HG03571 (cell line): ENCODE results near the gene OS9.
"Not testable (repeated sequence)": the region's sequence is repeated elsewhere in the genome, so short reads cannot be mapped to it uniquely, and the experiment has no call there.

ENCODE experiments used
- ATAC-seq: cut with Tn5 transposase; IDR thresholded peaks from one replicate; pipeline ENCODE4 v1.9.1; 2021; ENCODE audit not compliant: unreplicated experiment

OS9 gene, protein sequence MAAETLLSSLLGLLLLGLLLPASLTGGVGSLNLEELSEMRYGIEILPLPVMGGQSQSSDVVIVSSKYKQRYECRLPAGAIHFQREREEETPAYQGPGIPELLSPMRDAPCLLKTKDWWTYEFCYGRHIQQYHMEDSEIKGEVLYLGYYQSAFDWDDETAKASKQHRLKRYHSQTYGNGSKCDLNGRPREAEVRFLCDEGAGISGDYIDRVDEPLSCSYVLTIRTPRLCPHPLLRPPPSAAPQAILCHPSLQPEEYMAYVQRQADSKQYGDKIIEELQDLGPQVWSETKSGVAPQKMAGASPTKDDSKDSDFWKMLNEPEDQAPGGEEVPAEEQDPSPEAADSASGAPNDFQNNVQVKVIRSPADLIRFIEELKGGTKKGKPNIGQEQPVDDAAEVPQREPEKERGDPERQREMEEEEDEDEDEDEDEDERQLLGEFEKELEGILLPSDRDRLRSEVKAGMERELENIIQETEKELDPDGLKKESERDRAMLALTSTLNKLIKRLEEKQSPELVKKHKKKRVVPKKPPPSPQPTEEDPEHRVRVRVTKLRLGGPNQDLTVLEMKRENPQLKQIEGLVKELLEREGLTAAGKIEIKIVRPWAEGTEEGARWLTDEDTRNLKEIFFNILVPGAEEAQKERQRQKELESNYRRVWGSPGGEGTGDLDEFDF

GRCh38 chr12:57693659-57694458 lies at the start of gene OS9:
OS9 (plus strand) TSS chr12:57694132; CDS start chr12:57694162, 30 bp downstream.
- peak; percentile 98 for ATAC-seq

DNA sequence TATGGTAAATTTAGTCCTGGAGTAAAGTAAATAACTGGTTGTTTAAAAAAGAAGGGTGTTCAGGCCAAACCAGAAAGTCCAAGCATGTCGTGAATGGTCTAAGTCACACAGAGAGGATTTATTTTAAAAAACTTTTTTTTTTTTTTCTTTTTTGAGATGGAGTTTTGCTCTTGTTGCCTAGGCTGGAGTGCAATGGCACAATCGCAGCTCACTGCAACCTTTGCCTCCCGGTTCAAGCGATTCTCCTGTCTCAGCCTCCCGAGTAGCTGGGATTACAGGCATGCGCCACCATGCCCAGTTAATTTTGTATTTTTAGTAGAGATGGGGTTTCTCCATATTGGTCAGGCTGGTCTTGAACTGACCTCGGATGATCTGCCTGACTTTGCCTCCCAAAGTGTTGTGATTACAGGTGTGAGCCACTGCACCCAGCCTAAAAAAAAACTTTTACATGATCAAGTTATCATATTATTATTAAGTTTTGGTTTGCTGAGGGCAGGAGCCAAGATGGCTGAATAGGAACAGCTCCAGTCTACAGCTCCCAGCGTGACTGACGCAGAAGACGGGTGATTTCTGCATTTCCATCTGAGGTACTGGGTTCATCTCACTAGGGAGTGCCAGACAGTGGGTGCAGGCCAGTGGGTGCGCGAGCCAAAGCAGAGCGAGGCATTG lies 47.8 kb upstream of the OS9 start:
- ATAC-seq: not testable (repeated sequence)

- not testable (repeated sequence) for ATAC-seq
Observed at GRCh38 chr12:57646659-57647049, 47.3 kb upstream of the OS9 start.

- no peak for ATAC-seq
Observed at GRCh38 chr12:57654042-57654441, 39.9 kb upstream of the OS9 start.

- ATAC-seq: no peak
Observed at GRCh38 chr12:57655541-57656240, 38.2 kb upstream of the OS9 start.

DNA sequence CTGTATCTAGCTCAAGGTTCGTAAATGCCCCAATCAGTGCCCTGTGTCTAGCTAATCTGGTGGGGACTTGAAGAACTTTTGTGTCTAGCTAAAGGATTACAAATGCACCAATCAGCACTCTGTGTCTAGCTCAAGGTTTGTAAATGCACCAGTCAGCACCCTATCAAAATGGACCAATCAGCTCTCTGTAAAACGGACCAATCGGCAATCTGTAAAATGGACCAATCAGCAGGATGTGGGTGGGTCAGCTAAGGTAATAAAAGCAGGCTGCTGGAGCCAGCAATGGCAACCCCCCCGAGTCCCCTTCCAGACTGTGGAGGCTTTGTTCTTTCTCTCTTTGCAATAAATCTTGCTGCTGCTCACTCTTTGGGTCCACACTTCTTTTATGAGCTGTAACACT lies 37.5 kb upstream of the OS9 start:
- ATAC-seq: not testable (repeated sequence)

DNA sequence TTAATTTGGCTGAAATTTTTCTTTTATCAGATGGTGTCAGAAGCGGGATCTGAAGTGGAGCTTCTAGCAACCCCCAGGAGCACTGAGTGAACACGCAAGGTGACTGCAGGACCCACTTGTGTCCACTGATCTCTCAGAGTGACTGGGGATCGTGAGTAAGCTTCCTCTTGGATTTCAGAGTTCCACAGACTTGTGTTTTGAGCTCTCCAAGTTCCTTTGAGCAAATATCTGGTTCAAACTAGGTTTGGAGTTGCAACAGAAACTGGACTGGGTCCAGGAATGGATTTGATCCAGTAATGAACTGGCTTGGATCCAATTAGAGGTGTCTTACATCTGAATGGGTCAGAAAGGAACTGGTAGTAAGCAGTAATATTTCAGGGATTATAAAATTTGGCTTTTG lies 36.2 kb upstream of the OS9 start:
- ATAC-seq: no peak

DNA sequence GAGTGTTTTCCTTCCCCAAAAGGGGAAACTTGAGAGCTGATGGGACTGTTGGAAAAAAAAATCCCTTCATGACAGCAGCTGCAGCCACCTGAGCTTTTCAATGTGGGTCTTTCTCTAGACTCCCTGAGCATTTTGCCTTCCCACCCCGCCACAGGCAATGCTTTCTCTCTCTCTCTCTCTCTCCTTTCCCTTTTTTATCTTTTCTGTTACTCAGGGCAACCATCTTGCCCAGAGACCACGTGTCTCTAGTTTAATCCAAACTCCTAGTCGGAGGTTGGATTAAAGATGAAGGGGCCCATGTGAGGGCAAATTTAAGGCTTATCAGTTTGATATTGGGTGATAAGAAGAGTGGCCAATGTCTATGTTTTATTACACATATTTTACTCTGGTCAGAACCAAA lies 35.0 kb upstream of the OS9 start:
- no peak for ATAC-seq

DNA sequence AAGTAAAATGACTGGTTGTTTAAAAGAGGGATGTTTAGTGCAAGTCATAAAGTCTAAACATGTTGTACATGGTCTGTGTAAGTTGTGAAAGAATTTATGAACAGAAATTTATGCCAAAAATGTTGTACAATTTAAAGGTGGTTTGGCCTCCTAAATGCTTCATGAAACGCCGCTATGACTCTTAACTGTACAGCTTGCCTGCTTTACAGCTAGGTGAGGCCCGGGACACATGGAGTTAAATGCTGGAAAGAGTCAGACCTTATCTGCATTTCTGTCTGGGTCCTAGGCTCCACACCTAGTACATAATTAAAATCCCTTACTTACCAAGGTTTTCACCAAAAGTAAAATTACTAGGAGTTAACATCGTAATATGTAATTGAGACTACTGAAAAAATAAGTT lies 32.6 kb upstream of the OS9 start:
- ATAC-seq: no peak

- not testable (repeated sequence) for ATAC-seq
Observed at GRCh38 chr12:57665066-57665820, 28.7 kb upstream of the OS9 start.

DNA sequence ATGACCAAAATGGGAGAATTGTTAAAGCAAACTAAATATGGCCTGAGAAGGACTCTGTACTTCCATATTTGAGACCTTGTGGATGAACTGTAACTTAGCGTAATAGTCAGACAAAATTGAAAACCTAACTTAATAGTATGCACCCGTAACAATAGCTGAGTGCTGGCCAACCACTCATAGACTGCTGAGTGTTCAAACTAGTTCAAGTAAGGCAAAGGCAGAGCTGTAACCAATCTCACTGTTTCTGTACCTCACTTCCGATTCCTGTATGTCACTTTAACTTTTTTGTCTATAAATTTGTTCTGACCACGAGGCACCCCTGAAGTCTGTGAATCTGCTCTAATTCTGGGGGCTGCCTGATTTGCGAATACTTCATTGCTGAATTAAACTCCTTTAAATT lies 27.0 kb upstream of the OS9 start:
- ATAC-seq: no peak

DNA sequence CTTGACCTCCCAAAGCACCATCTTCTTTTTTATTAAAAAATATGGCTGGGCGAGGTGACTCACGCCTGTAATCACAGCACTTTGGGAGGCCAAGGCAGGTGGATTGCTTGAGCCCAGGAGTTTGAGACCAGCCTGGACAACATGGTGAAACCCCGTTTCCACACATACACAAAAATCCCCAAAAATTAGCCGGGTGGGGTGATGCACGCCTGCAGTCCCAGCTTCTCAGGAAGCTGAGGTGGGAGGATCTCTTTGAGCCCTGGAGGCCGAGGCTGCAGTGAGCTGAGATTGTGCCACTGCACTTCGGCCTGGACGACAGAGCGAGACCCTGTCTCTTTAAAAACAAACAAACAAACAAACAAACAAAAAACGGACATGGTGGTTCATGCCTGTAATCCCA lies 24.2 kb upstream of the OS9 start:
- ATAC-seq: not testable (repeated sequence)

GRCh38 chr12:57671811-57672210 lies 22.1 kb upstream of the OS9 start:
- ATAC-seq: not testable (repeated sequence)

DNA sequence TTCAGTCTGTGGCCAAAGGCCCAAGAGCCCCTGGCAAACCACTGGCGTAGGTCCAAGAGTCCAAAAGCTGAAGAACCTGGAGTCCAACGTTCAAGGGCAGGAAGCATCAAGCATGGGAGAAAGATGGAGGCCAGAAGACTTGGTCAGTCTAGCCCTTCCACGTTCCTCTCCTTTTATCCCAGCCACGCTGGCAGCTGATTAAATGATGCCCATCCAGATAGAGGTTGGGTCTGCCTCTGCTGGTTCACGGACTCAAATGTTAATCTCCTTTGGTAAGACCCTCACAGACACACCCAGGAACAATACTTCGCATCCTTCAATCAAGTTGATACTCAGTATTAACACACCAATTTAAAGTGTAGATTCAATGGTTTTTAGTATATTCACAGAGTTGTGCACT lies 21.1 kb upstream of the OS9 start:
- no peak for ATAC-seq

DNA sequence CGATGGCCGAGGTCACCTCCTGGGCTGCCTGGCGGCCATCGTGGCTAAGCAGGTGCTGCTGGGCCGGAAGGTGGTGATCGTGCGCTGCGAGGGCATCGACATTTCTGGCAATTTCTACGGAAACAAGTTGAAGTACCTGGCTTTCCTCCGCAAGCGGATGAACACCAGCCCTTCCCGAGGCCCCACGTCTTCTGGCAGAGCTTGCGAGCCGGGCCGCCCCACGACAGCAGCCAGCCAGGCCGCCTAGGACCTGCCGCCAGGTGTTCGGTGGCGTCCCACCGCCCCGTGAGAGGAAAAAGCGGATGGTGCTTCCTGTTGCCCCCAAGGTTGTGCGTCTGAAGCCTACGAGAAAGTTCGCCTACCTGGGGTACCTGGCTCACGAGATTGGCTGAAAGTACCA lies 19.2 kb upstream of the OS9 start:
- no peak for ATAC-seq

DNA sequence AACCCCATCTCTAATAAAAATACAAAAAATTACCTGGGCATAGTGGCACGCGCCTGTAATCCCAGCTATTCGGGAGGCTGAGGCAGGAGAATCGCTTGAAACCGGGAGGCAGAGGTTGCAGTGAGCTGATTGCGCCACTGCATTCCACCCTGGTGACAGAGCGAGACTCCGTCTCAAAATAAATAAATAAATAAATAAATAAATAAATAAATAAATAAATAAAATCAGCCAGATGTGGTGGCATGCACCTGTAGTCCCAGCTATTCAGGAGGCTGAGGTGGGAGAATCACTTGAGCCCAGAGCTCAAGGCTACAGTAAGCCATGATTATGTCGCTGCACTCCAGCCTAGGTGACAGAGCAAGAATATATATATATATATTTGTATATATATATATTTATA lies 16.0 kb upstream of the OS9 start:
- ATAC-seq: not testable (repeated sequence)

DNA sequence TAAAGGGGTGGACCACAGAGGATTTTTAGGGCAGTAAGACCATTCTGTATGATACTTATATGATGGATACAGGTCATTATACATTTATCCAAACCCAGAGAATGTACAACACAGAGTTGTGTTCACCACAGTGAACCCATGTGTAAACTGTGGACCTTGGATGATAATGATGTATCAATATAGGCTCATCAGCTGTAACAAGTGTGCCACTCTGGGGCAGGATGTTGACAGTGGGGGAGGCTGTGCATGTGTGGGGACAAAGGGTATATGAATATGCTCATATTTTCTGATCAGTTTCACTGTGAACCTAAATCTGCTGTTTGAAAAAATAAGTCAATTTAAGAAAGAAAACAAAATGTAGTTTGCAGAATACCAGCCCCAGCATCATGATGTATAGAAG lies 14.2 kb upstream of the OS9 start:
- ATAC-seq: no peak

DNA sequence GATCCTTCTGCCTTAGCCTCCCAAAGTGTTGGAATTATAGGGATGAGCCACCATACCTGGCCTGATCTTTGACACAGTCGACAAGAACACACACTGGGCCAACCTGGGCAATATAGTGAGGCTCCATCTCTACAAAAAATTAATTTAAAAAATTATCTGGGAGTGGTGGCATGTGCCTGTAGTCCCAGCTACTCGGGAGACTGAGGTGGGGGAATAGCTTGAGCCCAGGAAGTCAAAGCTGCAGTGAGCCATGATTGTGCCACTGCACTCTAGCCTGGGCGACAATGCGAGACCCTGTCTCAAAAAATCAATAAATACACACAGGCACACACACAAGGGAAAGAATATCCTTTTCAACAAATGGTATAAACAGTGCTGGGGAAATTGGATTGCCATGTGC lies 6.1 kb upstream of the OS9 start:
- no peak for ATAC-seq

GRCh38 chr12:57688931-57689330 lies 5.0 kb upstream of the OS9 start:
- no peak for ATAC-seq

DNA sequence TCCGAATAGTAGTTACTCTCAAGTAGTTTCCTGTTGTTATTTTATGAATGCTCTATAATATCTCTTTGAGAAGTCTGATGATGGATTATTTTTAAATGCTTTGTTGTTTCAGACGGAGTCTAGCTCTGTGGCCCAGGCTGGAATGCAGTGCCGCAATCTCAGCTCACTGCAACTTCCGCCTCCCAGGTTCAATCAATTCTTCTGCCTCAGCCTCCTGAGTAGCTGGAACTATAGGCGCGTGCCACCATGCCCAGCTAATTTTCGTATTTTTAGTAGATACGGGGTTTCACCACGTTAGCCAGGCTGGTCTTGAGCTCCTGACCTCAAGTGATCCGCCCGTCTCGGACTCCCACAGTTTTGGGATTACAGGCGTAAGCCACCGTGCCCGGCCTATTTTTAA lies 1.4 kb upstream of the OS9 start:
- no peak for ATAC-seq
